ENCODE data around the gene PSMB5. TPM values are rescaled to one million over a fixed set of nuclear protein-coding genes. Genes with fewer than 3 reads are reported as not detected.
A peak's percentile ranks its signal among the peaks of the same experiment; 100 is the strongest.

Gene PSMB5
- total RNA-seq, 1 experiment from 2014 or later, result 172 TPM

DNA sequence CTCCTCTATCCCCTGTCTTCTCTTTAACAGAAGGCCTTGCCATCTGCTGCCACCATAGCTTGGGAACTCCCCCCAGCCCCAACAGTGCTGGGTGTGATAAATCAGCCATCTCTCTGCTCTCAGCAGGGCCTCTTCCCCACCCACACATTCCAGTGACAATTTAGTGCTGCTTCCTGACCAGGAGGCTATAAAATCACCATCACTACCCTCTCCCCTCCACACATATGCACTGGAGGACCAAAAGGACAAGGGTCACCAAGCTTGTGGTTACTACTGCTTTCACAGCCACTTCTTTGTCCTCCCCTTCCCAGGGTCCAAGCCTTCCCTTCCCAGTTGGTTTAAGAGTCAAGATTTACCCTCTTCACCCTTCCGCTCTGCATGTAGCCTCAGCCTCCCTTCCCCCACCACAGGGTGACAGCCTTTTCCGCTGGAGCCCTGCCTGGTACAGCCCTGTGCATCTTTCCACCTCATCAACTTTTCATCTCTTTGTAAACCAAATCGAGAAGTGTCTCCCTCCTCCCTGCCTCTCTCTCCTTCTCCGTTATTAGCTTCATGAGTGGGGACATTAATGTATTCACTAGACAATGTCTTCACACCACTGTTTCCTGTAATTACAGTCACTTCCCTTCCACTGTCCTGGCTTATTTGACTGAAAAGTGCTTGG is 9.4 kb downstream of the PSMB5 start:
- Mint-ChIP-seq H3K36me3 (ENCODE audit: insufficient read depth, unreplicated experiment) (peaks cover 53% of the 10 kb centered on the region), H3K9me3 (ENCODE audit: unreplicated experiment) (no peaks in the 10 kb centered on the region), H3K4me1 (ENCODE audit: low read depth, unreplicated experiment) (peaks cover 14% of the 10 kb centered on the region), H3K27me3 (ENCODE audit: insufficient read depth, unreplicated experiment) (no peaks in the 10 kb centered on the region), H3K4me3 (ENCODE audit: unreplicated experiment) (peak overlapping the region; percentile 27), H3K27ac (ENCODE audit: unreplicated experiment) (peak overlapping the region; percentile 60)
- Histone ChIP-seq H3K27me3 (replicated peaks; ENCODE audit: control insufficient read depth, insufficient read depth, low read length) (no peaks in the 10 kb centered on the region), H3K36me3 (ENCODE audit: control insufficient read depth, insufficient read depth, low read length) (no peaks in the 10 kb centered on the region), H3K4me1 (peaks cover 16% of the 10 kb centered on the region), H3K4me3 (ENCODE audit: low read depth, low read length) (no peak overlapping the region), H3K9me3 (no peaks in the 10 kb centered on the region)
- intact Hi-C loops (cut with micrococcal nuclease; ENCODE audit: unreplicated experiment), result no loop called here
- peak; percentile 19 to 69 for DNase-seq
- ChIA-PET CTCF (no interaction called here), POLR2A (no interaction called here)
- TF ChIP-seq, protein P1, sequence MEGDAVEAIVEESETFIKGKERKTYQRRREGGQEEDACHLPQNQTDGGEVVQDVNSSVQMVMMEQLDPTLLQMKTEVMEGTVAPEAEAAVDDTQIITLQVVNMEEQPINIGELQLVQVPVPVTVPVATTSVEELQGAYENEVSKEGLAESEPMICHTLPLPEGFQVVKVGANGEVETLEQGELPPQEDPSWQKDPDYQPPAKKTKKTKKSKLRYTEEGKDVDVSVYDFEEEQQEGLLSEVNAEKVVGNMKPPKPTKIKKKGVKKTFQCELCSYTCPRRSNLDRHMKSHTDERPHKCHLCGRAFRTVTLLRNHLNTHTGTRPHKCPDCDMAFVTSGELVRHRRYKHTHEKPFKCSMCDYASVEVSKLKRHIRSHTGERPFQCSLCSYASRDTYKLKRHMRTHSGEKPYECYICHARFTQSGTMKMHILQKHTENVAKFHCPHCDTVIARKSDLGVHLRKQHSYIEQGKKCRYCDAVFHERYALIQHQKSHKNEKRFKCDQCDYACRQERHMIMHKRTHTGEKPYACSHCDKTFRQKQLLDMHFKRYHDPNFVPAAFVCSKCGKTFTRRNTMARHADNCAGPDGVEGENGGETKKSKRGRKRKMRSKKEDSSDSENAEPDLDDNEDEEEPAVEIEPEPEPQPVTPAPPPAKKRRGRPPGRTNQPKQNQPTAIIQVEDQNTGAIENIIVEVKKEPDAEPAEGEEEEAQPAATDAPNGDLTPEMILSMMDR (IDR thresholded peaks at IDR 0.05; ENCODE audit: insufficient read depth in 1 of 2, low read depth in 1 of 2, low read length in 1 of 2, severe bottlenecking in 1 of 2, unreplicated experiment in 1 of 2), result no peak
- BruUV-seq (replicated peaks), result TSS peak; percentile 38

DNA sequence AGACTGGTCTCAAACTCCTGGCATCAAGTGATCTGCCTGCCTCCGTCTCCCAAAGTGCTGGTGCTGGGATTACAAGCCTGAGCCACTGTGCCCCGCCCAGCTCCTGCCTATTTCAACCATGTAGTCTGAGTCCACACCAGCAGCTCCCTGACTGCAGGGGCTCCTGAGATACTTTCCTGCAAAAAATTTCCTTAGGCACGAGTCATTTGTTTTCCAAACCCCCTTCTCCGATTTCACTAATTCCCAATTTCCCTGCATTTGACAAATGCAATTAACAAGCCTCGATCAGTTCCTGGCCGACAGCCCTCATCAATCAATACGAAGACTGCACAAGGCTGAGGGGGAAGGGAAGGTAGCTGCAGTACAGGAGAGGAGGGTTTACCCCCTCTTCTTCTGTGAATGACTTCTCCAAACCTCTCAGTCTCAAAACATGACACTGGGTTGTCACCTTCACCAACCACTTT is 10.1 kb downstream of the PSMB5 start:
- Histone ChIP-seq H3K36me3 (ENCODE audit: control insufficient read depth, insufficient read depth, low read length) (no peaks in the 10 kb centered on the region), H3K4me1 (peaks cover 16% of the 10 kb centered on the region), H3K27me3 (replicated peaks; ENCODE audit: control insufficient read depth, insufficient read depth, low read length) (no peaks in the 10 kb centered on the region), H3K4me3 (ENCODE audit: low read depth, low read length) (no peak overlapping the region), H3K9me3 (no peaks in the 10 kb centered on the region)
- Mint-ChIP-seq H3K4me3 (ENCODE audit: unreplicated experiment) (peak overlapping the region; percentile 27), H3K4me1 (ENCODE audit: low read depth, unreplicated experiment) (peaks cover 14% of the 10 kb centered on the region), H3K36me3 (ENCODE audit: insufficient read depth, unreplicated experiment) (peaks cover 49% of the 10 kb centered on the region), H3K27ac (ENCODE audit: unreplicated experiment) (peak overlapping the region; percentile 60), H3K9me3 (ENCODE audit: unreplicated experiment) (no peaks in the 10 kb centered on the region), H3K27me3 (ENCODE audit: insufficient read depth, unreplicated experiment) (no peaks in the 10 kb centered on the region)
- ChIA-PET POLR2A (no interaction called here), CTCF (interaction anchor here (0.6 to 1.7 kb wide), 2 partner anchors 30 to 44 kb away, joined by 4 to 6 read pairs; no protein-coding TSS in a partner anchor)
- no peak for DNase-seq
- no TSS peak for BruUV-seq (replicated peaks)
- intact Hi-C loops (cut with micrococcal nuclease; ENCODE audit: unreplicated experiment), result no loop called here
- TF ChIP-seq, protein P1 (IDR thresholded peaks at IDR 0.05; ENCODE audit: insufficient read depth in 1 of 2, low read depth in 1 of 2, low read length in 1 of 2, severe bottlenecking in 1 of 2, unreplicated experiment in 1 of 2), result no peak

DNA sequence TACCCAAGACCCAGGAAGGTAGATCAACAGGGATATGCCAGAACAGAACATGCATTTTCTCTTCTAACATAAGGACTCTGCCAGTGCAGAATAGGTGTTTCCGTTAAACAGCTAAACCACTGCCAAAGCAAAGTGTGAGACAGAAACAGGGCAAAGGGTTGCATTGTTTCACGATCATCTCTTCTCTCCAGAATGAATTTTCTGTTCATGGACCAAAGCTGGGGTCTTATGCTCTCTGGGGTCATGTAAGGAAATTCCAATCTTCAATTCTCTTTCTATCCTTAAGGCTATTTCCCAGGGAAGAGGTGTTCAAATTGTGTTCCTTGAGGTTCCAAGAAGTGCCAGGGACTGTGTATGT is 10.9 kb downstream of the PSMB5 start:
- Histone ChIP-seq H3K4me1 (peaks cover 16% of the 10 kb centered on the region), H3K9me3 (no peaks in the 10 kb centered on the region), H3K27me3 (replicated peaks; ENCODE audit: control insufficient read depth, insufficient read depth, low read length) (no peaks in the 10 kb centered on the region), H3K36me3 (ENCODE audit: control insufficient read depth, insufficient read depth, low read length) (no peaks in the 10 kb centered on the region), H3K4me3 (ENCODE audit: low read depth, low read length) (no peak overlapping the region)
- DNase-seq, result no peak
- ChIA-PET POLR2A (interaction anchor here (0.6 kb wide), 2 partner anchors 75 to 202 kb away, joined by 4 read pairs; no protein-coding TSS in a partner anchor), CTCF (interaction anchor here (1.7 kb wide), 1 partner anchor 29 kb away, joined by 4 read pairs; no protein-coding TSS in a partner anchor)
- TF ChIP-seq, protein P1 (IDR thresholded peaks at IDR 0.05; ENCODE audit: insufficient read depth in 1 of 2, low read depth in 1 of 2, low read length in 1 of 2, severe bottlenecking in 1 of 2, unreplicated experiment in 1 of 2), result no peak
- H3K4me3 Mint-ChIP-seq (ENCODE audit: unreplicated experiment), result no peak overlapping the region
- intact Hi-C loops (cut with micrococcal nuclease; ENCODE audit: unreplicated experiment), result no loop called here
- H3K27me3 Mint-ChIP-seq (ENCODE audit: insufficient read depth, unreplicated experiment), result no peaks in the 10 kb centered on the region
- H3K9me3 Mint-ChIP-seq (ENCODE audit: unreplicated experiment), result no peaks in the 10 kb centered on the region
- H3K27ac Mint-ChIP-seq (ENCODE audit: unreplicated experiment), result no peak overlapping the region
- peaks cover 14% of the 10 kb centered on the region for H3K4me1 Mint-ChIP-seq (ENCODE audit: low read depth, unreplicated experiment)
- BruUV-seq (replicated peaks), result no TSS peak
- peaks cover 41% of the 10 kb centered on the region for H3K36me3 Mint-ChIP-seq (ENCODE audit: insufficient read depth, unreplicated experiment)
